H9 (cell line): ENCODE data around the gene NR3C2. TPM values are rescaled to one million over a fixed set of nuclear protein-coding genes. Genes with fewer than 3 reads are reported as not detected.

Source experiments
- DNase-seq: peaks from one replicate; pipeline ENCODE4 v3.0.0-alpha.2; 2017
- H2AFZ ChIP-seq: one replicate; pipeline ENCODE4 v1.6.1; 2013; ENCODE audit warnings: mild to moderate bottlenecking, low read length, control low read depth, moderate library complexity
- H2AK5ac ChIP-seq: 2 replicates; pipeline ENCODE4 v1.6.1; 2013; ENCODE audit warnings: low read length, control low read depth, mixed read lengths; ENCODE audit not compliant: insufficient read length
- H2BK120ac ChIP-seq: one replicate; pipeline ENCODE4 v1.6.1; 2013; ENCODE audit warnings: low read depth, mild to moderate bottlenecking, low read length, control low read depth, inconsistent platforms; ENCODE audit not compliant: poor library complexity, severe bottlenecking
- H2BK12ac ChIP-seq: 2 replicates; pipeline ENCODE4 v1.6.1; 2013; ENCODE audit warnings: low read length, control low read depth, mixed read lengths, low read depth; ENCODE audit not compliant: insufficient read length
- H2BK15ac ChIP-seq: 2 replicates; pipeline ENCODE4 v1.6.1; 2013; ENCODE audit warnings: low read depth, low read length, control low read depth
- H2BK20ac ChIP-seq: one replicate; pipeline ENCODE4 v1.6.1; 2013; ENCODE audit warnings: low read depth, mild to moderate bottlenecking, low read length, control low read depth, inconsistent platforms; ENCODE audit not compliant: poor library complexity, severe bottlenecking
- H2BK5ac ChIP-seq: 2 replicates; pipeline ENCODE4 v1.6.1; 2013; ENCODE audit warnings: low read length, control low read depth, mixed read lengths; ENCODE audit not compliant: insufficient read length
- H3K14ac ChIP-seq: 2 replicates; pipeline ENCODE4 v1.6.1; 2013; ENCODE audit warnings: low read length, control low read depth; ENCODE audit not compliant: insufficient read depth
- H3K18ac ChIP-seq: 2 replicates; pipeline ENCODE4 v1.6.1; 2013; ENCODE audit warnings: low read depth, mild to moderate bottlenecking, mixed read lengths, low read length, control low read depth; ENCODE audit not compliant: insufficient read length
- H3K23ac ChIP-seq: 2 replicates; pipeline ENCODE4 v1.6.1; 2013; ENCODE audit warnings: low read length, control low read depth, mixed read lengths, low read depth; ENCODE audit not compliant: insufficient read length
- H3K23me2 ChIP-seq: 2 replicates; pipeline ENCODE4 v1.6.1; 2013; ENCODE audit warnings: low read depth, mild to moderate bottlenecking, mixed read lengths, low read length, control low read depth; ENCODE audit not compliant: insufficient read length, poor library complexity, severe bottlenecking
- H3K27ac ChIP-seq: 2 replicates; pipeline ENCODE4 v1.5.1; 2013; ENCODE audit warnings: low read length, control low read depth, mixed read lengths, low read depth; ENCODE audit not compliant: insufficient read length
- H3K27me3 ChIP-seq: 2 replicates; pipeline ENCODE4 v1.6.1; 2013; ENCODE audit warnings: low read length, control low read depth, inconsistent platforms; ENCODE audit not compliant: insufficient read depth
- H3K4ac ChIP-seq: 2 replicates; pipeline ENCODE4 v1.6.1; 2013; ENCODE audit warnings: low read depth, mild to moderate bottlenecking, control low read depth, inconsistent platforms, low read length, moderate library complexity
- H3K4me1 ChIP-seq: 2 replicates; pipeline ENCODE4 v1.6.1; 2013; ENCODE audit warnings: low read length, control low read depth, inconsistent platforms; ENCODE audit not compliant: insufficient read depth
- H3K4me2 ChIP-seq: 2 replicates; pipeline ENCODE4 v1.6.1; 2013; ENCODE audit warnings: low read length, control low read depth, mixed read lengths; ENCODE audit not compliant: insufficient read length, insufficient read depth
- H3K56ac ChIP-seq: 2 replicates; pipeline ENCODE4 v1.6.1; 2013; ENCODE audit warnings: low read depth, mild to moderate bottlenecking, mixed read lengths, low read length, control low read depth; ENCODE audit not compliant: insufficient read length
- H3K79me1 ChIP-seq: 2 replicates; pipeline ENCODE4 v1.6.1; 2013; ENCODE audit warnings: low read depth, mild to moderate bottlenecking, moderate library complexity, low read length, control low read depth, inconsistent platforms; ENCODE audit not compliant: insufficient read depth, poor library complexity, severe bottlenecking
- H3K79me2 ChIP-seq: 2 replicates; pipeline ENCODE4 v1.6.1; 2013; ENCODE audit warnings: low read length, control low read depth, inconsistent platforms; ENCODE audit not compliant: insufficient read depth
- H3K9ac ChIP-seq: 2 replicates; pipeline ENCODE4 v1.6.1; 2013; ENCODE audit warnings: low read length, control low read depth, mixed read lengths; ENCODE audit not compliant: insufficient read length; ENCODE audit errors: extremely low read depth
- H3K9me3 ChIP-seq: one replicate; pipeline ENCODE4 v1.6.1; 2013; ENCODE audit warnings: low read depth, low read length, inconsistent platforms; ENCODE audit not compliant: control insufficient read depth
- H3T11ph ChIP-seq: one replicate; pipeline ENCODE4 v1.6.1; 2013; ENCODE audit warnings: mild to moderate bottlenecking, low read length, control low read depth, inconsistent platforms
- H4K20me1 ChIP-seq: one replicate; pipeline ENCODE4 v1.6.1; 2013; ENCODE audit not compliant: control insufficient read depth, insufficient read length, insufficient read depth
- H4K5ac ChIP-seq: 2 replicates; pipeline ENCODE4 v1.6.1; 2013; ENCODE audit warnings: low read depth, mild to moderate bottlenecking, mixed read lengths, low read length, control low read depth; ENCODE audit not compliant: insufficient read length
- H4K8ac ChIP-seq: replicated peaks from 2 replicates; pipeline ENCODE4 v1.6.1; 2013; ENCODE audit warnings: low read length, control low read depth, mixed read lengths, low read depth; ENCODE audit not compliant: insufficient read length
- H4K91ac ChIP-seq: 2 replicates; pipeline ENCODE4 v1.6.1; 2013; ENCODE audit warnings: low read depth, mild to moderate bottlenecking, moderate library complexity, mixed read lengths, low read length, control low read depth; ENCODE audit not compliant: insufficient read length
- H3K27ac Mint-ChIP-seq, 3 experiments: 2 replicates in 2 of 3; 3 replicates in 1 of 3; pipeline ENCODE4 v1.8.0; 2020 to 2021; ENCODE audit warnings: mixed read lengths in 3 of 3, mild to moderate bottlenecking in 1 of 3, moderate library complexity in 1 of 3
- H3K27me3 Mint-ChIP-seq: 2 replicates; pipeline ENCODE4 v1.8.0; 2021; ENCODE audit warnings: low read depth, mild to moderate bottlenecking, moderate library complexity, mixed read lengths
- H3K36me3 Mint-ChIP-seq, 3 experiments: 2 replicates in 2 of 3; 3 replicates in 1 of 3; pipeline ENCODE4 v1.8.0; 2020 to 2021; ENCODE audit warnings: low read depth in 3 of 3, mixed read lengths in 3 of 3; ENCODE audit not compliant: insufficient read depth in 1 of 3
- H3K4me1 Mint-ChIP-seq, 2 experiments: 2 replicates each; pipeline ENCODE4 v1.8.0; 2020; ENCODE audit warnings: mixed read lengths in 2 of 2
- H3K4me3 Mint-ChIP-seq, 2 experiments: 2 replicates in 1 of 2; 3 replicates in 1 of 2; pipeline ENCODE4 v1.8.0; 2020 to 2021; ENCODE audit warnings: mild to moderate bottlenecking in 2 of 2, mixed read lengths in 2 of 2, moderate library complexity in 1 of 2
- H3K9me3 Mint-ChIP-seq, 2 experiments: 2 replicates in 1 of 2; 3 replicates in 1 of 2; pipeline ENCODE4 v1.8.0; 2020; ENCODE audit warnings: mild to moderate bottlenecking in 2 of 2, mixed read lengths in 2 of 2, moderate library complexity in 1 of 2
- WGBS: extraction: QIAGEN DNeasy Blood & Tissue Kit; methylation state at CpG from one replicate; pipeline ENCODE4 v1.1.7; 2013; ENCODE audit warnings: missing lambda C conversion rate, low lambda C conversion rate, mixed read lengths; ENCODE audit not compliant: insufficient read length; ENCODE audit errors: extremely low coverage; 5-methylcytosine and 5-hydroxymethylcytosine counted together
- total RNA-seq: library from RNA; stranded (reverse); gene quantifications from 2 replicates; pipeline ENCODE4 v1.2.1, GENCODE V29; 2021
- TF ChIP-seq, protein P1 (sequence below): fragments of 200-600 bp; sonication (generic); conservative IDR thresholded peaks from 3 replicates; pipeline ENCODE4 v1.8.0; 2021; ENCODE audit warnings: antibody characterized with exemption, mild to moderate bottlenecking

The NR3C2 gene
- total RNA-seq, 1 experiment from 2014 or later: 1.4 TPM

DNA sequence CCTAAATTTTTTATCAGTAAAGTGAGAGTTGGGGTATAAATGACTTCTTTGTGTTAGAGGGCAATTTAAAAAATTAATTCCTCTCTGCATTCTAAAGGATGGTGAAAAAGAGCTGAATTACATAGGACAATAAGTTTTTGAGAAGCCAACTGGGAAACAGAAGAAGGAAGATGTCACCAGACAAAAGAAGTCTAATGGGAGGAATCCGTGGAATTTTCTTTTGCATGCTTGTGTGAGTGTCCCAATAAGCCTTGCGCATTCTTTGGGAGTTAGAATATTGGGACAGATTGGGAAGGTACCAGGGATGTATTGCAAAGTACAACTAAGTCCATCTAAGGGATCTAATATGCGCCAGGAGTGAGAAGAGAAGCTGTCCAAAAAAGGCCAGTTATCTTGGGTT, 35.1 kb upstream of the NR3C2 start:
- H4K8ac ChIP-seq: no peak overlapping the region
- no CpG with 5 or more reads among the region's 3 CpGs for WGBS
- no peaks in the 10 kb centered on the region for H3K79me1 ChIP-seq
- H3K36me3 Mint-ChIP-seq: 0 out of 7 replicates have a peak, but pooled peaks cover 0 to 2% (median 0%) of the 10 kb centered on the region in 3 experiments
- no peak overlapping the region for H4K91ac ChIP-seq
- H2BK5ac ChIP-seq: no peak overlapping the region
- no peaks in the 10 kb centered on the region for H3K79me2 ChIP-seq
- H3K14ac ChIP-seq: no peak overlapping the region
- no peak overlapping the region for H3K18ac ChIP-seq
- DNase-seq: no peak
- H3K9ac ChIP-seq: no peak overlapping the region
- no peak overlapping the region for H3K27ac ChIP-seq
- no peak overlapping the region for H2BK12ac ChIP-seq
- no peak overlapping the region for H3T11ph ChIP-seq
- no peak overlapping the region for H2BK15ac ChIP-seq
- H3K56ac ChIP-seq: no peak overlapping the region
- no peaks in the 10 kb centered on the region for H3K27me3 ChIP-seq
- no peaks in the 10 kb centered on the region for H4K20me1 ChIP-seq
- H4K5ac ChIP-seq: no peak overlapping the region
- H3K9me3 ChIP-seq: no peaks in the 10 kb centered on the region
- H3K23me2 ChIP-seq: no peaks in the 10 kb centered on the region
- no peak overlapping the region for H2AK5ac ChIP-seq
- no peak overlapping the region for H3K4me2 ChIP-seq
- H3K23ac ChIP-seq: no peak overlapping the region
- H2BK120ac ChIP-seq: no peak overlapping the region
- no peak overlapping the region for H3K4ac ChIP-seq
- H3K4me1 ChIP-seq: no peaks in the 10 kb centered on the region; the same call in 1 of the 2 replicates
- H3K4me1 Mint-ChIP-seq: peaks cover 6 to 8% of the 10 kb centered on the region in 2 experiments
- no peaks in the 10 kb centered on the region for H3K27me3 Mint-ChIP-seq
- no peak overlapping the region for H3K4me3 Mint-ChIP-seq
- no peak overlapping the region for H2AFZ ChIP-seq
- H2BK20ac ChIP-seq: no peak overlapping the region
- TF ChIP-seq, protein P1, sequence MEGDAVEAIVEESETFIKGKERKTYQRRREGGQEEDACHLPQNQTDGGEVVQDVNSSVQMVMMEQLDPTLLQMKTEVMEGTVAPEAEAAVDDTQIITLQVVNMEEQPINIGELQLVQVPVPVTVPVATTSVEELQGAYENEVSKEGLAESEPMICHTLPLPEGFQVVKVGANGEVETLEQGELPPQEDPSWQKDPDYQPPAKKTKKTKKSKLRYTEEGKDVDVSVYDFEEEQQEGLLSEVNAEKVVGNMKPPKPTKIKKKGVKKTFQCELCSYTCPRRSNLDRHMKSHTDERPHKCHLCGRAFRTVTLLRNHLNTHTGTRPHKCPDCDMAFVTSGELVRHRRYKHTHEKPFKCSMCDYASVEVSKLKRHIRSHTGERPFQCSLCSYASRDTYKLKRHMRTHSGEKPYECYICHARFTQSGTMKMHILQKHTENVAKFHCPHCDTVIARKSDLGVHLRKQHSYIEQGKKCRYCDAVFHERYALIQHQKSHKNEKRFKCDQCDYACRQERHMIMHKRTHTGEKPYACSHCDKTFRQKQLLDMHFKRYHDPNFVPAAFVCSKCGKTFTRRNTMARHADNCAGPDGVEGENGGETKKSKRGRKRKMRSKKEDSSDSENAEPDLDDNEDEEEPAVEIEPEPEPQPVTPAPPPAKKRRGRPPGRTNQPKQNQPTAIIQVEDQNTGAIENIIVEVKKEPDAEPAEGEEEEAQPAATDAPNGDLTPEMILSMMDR: no peak
- H3K9me3 Mint-ChIP-seq: peaks cover 3 to 4% of the 10 kb centered on the region in 2 experiments; a peak in 3 of 5 replicates
- no peak overlapping the region for H3K27ac Mint-ChIP-seq
